Ishikawa (cell line): ENCODE measurements around the gene COL13A1.

ENCODE experiments used
- CEBPB ChIP-seq: IDR thresholded peaks from 2 replicates; pipeline ENCODE4 v1.6.1; 2012
- CREB1 ChIP-seq: IDR thresholded peaks from 2 replicates; pipeline ENCODE4 v1.6.1; 2012; ENCODE audit warnings: low read depth
- EGR1 ChIP-seq: IDR thresholded peaks from 2 replicates; pipeline ENCODE4 v1.6.1; 2012
- EP300 ChIP-seq: IDR thresholded peaks from 2 replicates; pipeline ENCODE4 v1.6.1; 2012; ENCODE audit warnings: borderline replicate concordance
- FOXM1 ChIP-seq: IDR thresholded peaks from 2 replicates; pipeline ENCODE4 v1.6.1; 2012; ENCODE audit warnings: low read depth, borderline replicate concordance
- NFIC ChIP-seq: IDR thresholded peaks from 2 replicates; pipeline ENCODE4 v1.6.1; 2012
- RAD21 ChIP-seq: IDR thresholded peaks from 2 replicates; pipeline ENCODE4 v1.6.1; 2012; ENCODE audit warnings: low read depth
- REST ChIP-seq: IDR thresholded peaks from 2 replicates; pipeline ENCODE4 v1.6.1; 2012; ENCODE audit warnings: low read depth, mild to moderate bottlenecking
- TAF1 ChIP-seq: IDR thresholded peaks from 2 replicates; pipeline ENCODE4 v1.6.1; 2012; ENCODE audit warnings: low read depth, mild to moderate bottlenecking
- TCF12 ChIP-seq: IDR thresholded peaks from 2 replicates; pipeline ENCODE4 v1.6.1; 2012; ENCODE audit warnings: low read depth
- TEAD4 ChIP-seq: IDR thresholded peaks from 2 replicates; pipeline ENCODE4 v1.6.1; 2012
- YY1 ChIP-seq: IDR thresholded peaks from 2 replicates; pipeline ENCODE4 v1.6.1; 2012; ENCODE audit warnings: low read depth
- ZBTB7A ChIP-seq: IDR thresholded peaks from 2 replicates; pipeline ENCODE4 v1.6.1; 2012; ENCODE audit warnings: low read depth
- TF ChIP-seq, protein P1 (sequence below): IDR thresholded peaks from 2 replicates; pipeline ENCODE4 v1.6.1; 2012
- TF ChIP-seq, protein P2 (sequence below): IDR thresholded peaks from 2 replicates; pipeline ENCODE4 v1.6.1; 2012

The COL13A1 gene

DNA sequence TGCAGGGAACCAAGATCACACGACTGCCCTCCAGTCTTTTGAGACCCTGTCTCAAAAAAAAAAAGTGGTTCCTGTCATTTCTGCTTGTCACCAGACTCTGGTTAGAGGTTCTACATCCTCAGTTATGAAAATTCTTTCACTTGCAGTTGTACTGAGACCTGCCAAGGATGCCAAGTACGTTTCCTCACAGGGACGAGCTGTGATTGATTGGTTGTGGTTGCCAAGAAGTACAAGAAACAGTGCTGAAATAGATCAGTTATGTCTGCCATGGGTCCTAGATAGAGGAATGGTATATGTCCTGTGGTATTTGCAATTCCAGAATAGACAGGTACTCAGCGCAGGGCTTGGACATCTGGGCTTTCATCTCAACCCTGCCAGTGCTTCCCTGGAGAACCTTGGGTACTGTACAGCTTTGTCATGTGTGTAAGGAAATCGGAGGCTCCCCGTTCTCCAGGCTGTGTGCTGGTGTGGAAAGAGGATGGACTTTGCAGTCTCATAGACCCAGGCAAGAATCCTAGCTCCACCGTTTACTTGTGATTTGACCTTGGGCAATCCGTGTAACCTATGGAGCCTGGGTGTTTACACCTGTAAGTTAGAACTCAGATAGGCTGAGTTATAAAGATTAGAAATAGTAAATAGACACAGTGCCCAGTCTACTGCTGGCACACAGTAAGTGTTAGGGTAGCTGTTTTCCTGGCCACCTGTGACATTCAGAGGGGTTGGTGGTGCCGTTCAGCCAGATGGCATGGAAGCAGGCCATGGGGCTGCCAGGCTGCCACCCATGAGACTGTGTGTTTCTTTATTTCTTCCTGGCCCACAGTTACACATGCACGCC is 53.0 kb downstream of the COL13A1 start:
- no peak for TF ChIP-seq YY1
- no peak for TF ChIP-seq CEBPB
- no peak for TF ChIP-seq TEAD4
- no peak for TF ChIP-seq EGR1
- no peak for TF ChIP-seq NFIC
- TF ChIP-seq TCF12 = no peak
- TF ChIP-seq TAF1 = no peak
- TF ChIP-seq RAD21 = no peak
- no peak for TF ChIP-seq FOXM1
- TF ChIP-seq, protein P1, sequence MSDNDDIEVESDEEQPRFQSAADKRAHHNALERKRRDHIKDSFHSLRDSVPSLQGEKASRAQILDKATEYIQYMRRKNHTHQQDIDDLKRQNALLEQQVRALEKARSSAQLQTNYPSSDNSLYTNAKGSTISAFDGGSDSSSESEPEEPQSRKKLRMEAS = no peak
- TF ChIP-seq ZBTB7A = no peak
- TF ChIP-seq EP300 = no peak
- no peak for TF ChIP-seq REST
- TF ChIP-seq, protein P2, sequence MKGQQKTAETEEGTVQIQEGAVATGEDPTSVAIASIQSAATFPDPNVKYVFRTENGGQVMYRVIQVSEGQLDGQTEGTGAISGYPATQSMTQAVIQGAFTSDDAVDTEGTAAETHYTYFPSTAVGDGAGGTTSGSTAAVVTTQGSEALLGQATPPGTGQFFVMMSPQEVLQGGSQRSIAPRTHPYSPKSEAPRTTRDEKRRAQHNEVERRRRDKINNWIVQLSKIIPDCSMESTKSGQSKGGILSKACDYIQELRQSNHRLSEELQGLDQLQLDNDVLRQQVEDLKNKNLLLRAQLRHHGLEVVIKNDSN = no peak
- TF ChIP-seq CREB1 = no peak

DNA sequence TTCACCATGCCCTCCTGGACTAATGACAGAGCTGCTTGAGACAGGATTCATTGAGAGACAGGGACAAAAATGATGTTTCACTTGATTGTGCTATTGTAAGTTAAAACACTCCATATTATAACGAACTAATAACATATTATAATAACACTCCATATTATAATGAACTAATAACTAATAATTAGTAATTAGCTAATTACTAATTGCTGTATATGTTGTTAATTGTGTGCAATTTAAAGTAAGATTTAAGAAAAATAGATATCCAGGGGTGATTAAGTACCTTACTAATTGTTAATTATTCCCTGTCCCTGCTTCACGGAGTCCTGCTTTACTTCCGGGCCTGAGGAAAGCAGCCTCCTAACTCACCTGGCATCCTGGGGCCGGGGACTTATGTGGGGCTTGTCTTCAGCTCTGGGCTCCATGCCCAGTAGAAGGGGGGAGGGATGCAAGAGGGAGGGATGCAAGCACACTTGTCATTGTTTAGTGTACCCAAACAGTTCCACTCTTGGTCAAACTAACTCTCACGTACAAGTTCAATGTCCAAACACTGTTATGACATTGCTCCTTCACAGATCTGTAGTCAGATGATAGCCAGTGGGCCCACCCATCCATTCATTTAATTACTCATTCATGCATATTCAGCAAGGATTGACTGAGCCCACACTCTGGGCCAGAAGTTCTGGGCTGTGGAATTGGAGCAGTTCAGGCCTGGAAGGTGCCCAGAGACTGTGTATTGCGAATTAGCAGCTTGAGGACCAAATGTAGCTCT is 53.8 kb downstream of the COL13A1 start:
- TF ChIP-seq TEAD4 (no peak), REST (no peak), CREB1 (no peak)

GRCh38 chr10:69856601-69857166 is 55.0 kb downstream of the COL13A1 start:
- TF ChIP-seq, protein P2 = no peak
- TF ChIP-seq EP300 (no peak), ZBTB7A (no peak), CREB1 (no peak), EGR1 (no peak), CEBPB (no peak), FOXM1 (no peak), REST (no peak), TAF1 (no peak), YY1 (no peak), RAD21 (no peak)

- TF ChIP-seq CREB1 (no peak), EP300 (no peak), FOXM1 (no peak), TCF12 (no peak), TAF1 (no peak), TEAD4 (no peak), CEBPB (no peak), ZBTB7A (no peak), EGR1 (no peak), NFIC (no peak), RAD21 (no peak), REST (no peak), YY1 (no peak)
- TF ChIP-seq, protein P1 = no peak
- TF ChIP-seq, protein P2 = no peak
Measured at GRCh38 chr10:69858201-69858600, 56.5 kb downstream of the COL13A1 start.
